ENCODE data around the gene RIPOR3. TPM values are rescaled to one million over a fixed set of nuclear protein-coding genes. Genes with fewer than 3 reads are reported as not detected.
A peak's percentile ranks its signal among the peaks of the same experiment; 100 is the strongest.
"Not testable (repeated sequence)": the region's sequence is repeated elsewhere in the genome, so short reads cannot be mapped to it uniquely, and the experiment has no call there.

The RIPOR3 gene
- total and polyA plus RNA-seq, 12 donors = 1.6 to 50.2 (median 3.3) TPM

- Histone ChIP-seq H3K4me3 (no peak overlapping the region), H3K27me3 (peaks cover 0 to 30% (median 0%) of the 10 kb centered on the region in 7 donors), H3K4me1 (no peaks in the 10 kb centered on the region), H3K9me3 (no peaks in the 10 kb centered on the region), H3K36me3 (peaks cover 0 to 4% (median 0%) of the 10 kb centered on the region in 9 donors), H3K27ac (no peak overlapping the region)
- DNase-seq (no peak), ATAC-seq (peak in 1 of 8 donors; percentile 24)
- intact Hi-C loops (cut with DNase I) = no loop called here
- 94 to 95% methylated on average over 15 of the region's 15 CpGs for WGBS, 2 donors
- no peak for TF ChIP-seq CTCF (IDR thresholded peaks at IDR 0.05)
Measured at GRCh38 chr20:50602432-50603088, 88.8 kb downstream of the RIPOR3 start.

- 88 to 92% methylated on average over 33 of the region's 33 CpGs for whole genome bisulfite sequencing, 2 donors
- Histone ChIP-seq H3K4me3 (no peak overlapping the region), H3K27me3 (peaks cover 0 to 33% (median 0%) of the 10 kb centered on the region in 7 donors), H3K9me3 (no peaks in the 10 kb centered on the region), H3K4me1 (peaks cover 0 to 2% (median 0%) of the 10 kb centered on the region in 9 donors), H3K27ac (no peak overlapping the region), H3K36me3 (peaks cover 0 to 4% (median 0%) of the 10 kb centered on the region in 9 donors)
- TF ChIP-seq CTCF (IDR thresholded peaks at IDR 0.05) = no peak
- DNase-seq = no peak
- ATAC-seq = peak in 3 of 8 donors; percentile 12 to 21 (median 12)
- intact Hi-C loops (cut with DNase I) = no loop called here
Measured at GRCh38 chr20:50601511-50602431, 89.6 kb downstream of the RIPOR3 start.

- no peak for TF ChIP-seq CTCF (IDR thresholded peaks at IDR 0.05)
- no peak for DNase-seq
- H3K27me3 ChIP-seq = peaks cover 0 to 35% (median 0%) of the 10 kb centered on the region in 7 donors
- intact Hi-C loops (cut with DNase I) = no loop called here
- H3K4me3 ChIP-seq = no peak overlapping the region
- H3K27ac ChIP-seq = no peak overlapping the region
- ATAC-seq = no peak
- 83 to 85% methylated on average over 12 of the region's 12 CpGs for WGBS, 2 donors
- no peaks in the 10 kb centered on the region for H3K9me3 ChIP-seq
- H3K4me1 ChIP-seq = peaks cover 0 to 14% (median 7%) of the 10 kb centered on the region in 9 donors
- H3K36me3 ChIP-seq = peaks cover 0 to 4% (median 0%) of the 10 kb centered on the region in 9 donors
Measured at GRCh38 chr20:50600281-50600895, 91.0 kb downstream of the RIPOR3 start.

GRCh38 chr20:50598768-50599167, 92.6 kb downstream of the RIPOR3 start:
- ATAC-seq, H3K4me3 ChIP-seq, DNase-seq, H3K27ac ChIP-seq, H3K9me3 ChIP-seq, H3K36me3 ChIP-seq: not testable (repeated sequence)
- peaks cover 0 to 20% (median 9%) of the 10 kb centered on the region in 9 donors for H3K4me1 ChIP-seq
- 91 to 97% methylated on average over 5 of the region's 5 CpGs for WGBS, 2 donors
- intact Hi-C loops (cut with DNase I) = loop anchor here in 3 of 10 donors (10.0 kb wide), 2 partner anchors 136 to 146 kb away; partner anchors contain the start of gene PARD6B (in 1 of the 3)
- H3K27me3 ChIP-seq = peaks cover 0 to 35% (median 0%) of the 10 kb centered on the region in 7 donors
